Activated T-helper 1 cell treated with anti-CD3 and anti-CD28 coated beads, Interleukin-12 subunit alpha, Interleukin-12 subunit beta, Interleukin-2, Interleukin-4 antibody, amounts not matched to agents 30 ng/mL and 10 ng/mL and 1 ng/mL, durations not matched to agents 14 hours and 24 hours and 36 hours (primary cell): ENCODE data around the gene GCSAM. TPM values are rescaled to one million over a fixed set of nuclear protein-coding genes. Genes with fewer than 3 reads are reported as not detected.
A peak's percentile ranks its signal among the peaks of the same experiment; 100 is the strongest.

ENCODE experiments used
- DNase-seq: peaks from one replicate; pipeline ENCODE4 v3.0.0; 2021; ENCODE audit warnings: low spot score
- H3K27ac Mint-ChIP-seq: one replicate; pipeline ENCODE4 v1.8.0; 2021; ENCODE audit warnings: mild to moderate bottlenecking, mixed read lengths
- H3K27me3 Mint-ChIP-seq: one replicate; pipeline ENCODE4 v1.8.0; 2022; ENCODE audit warnings: mild to moderate bottlenecking, moderate library complexity, mixed read lengths; ENCODE audit not compliant: insufficient read depth
- H3K36me3 Mint-ChIP-seq: one replicate; pipeline ENCODE4 v1.8.0; 2021; ENCODE audit warnings: low read depth, mixed read lengths
- H3K4me1 Mint-ChIP-seq: one replicate; pipeline ENCODE4 v1.8.0; 2021; ENCODE audit warnings: low read depth, mixed read lengths
- H3K4me3 Mint-ChIP-seq: one replicate; pipeline ENCODE4 v1.8.0; 2021; ENCODE audit warnings: mild to moderate bottlenecking, moderate library complexity, mixed read lengths
- H3K9me3 Mint-ChIP-seq: one replicate; pipeline ENCODE4 v1.8.0; 2021; ENCODE audit warnings: mixed read lengths
- intact Hi-C: fragments of 100-400 bp; cut with micrococcal nuclease; formaldehyde crosslinking; loops from one replicate; pipeline ENCODE4 v1.15.1; 2024
- total RNA-seq: library from RNA; stranded (reverse); gene quantifications from 2 replicates; pipeline ENCODE4 v1.2.3, GENCODE V29; 2022

GCSAM gene
- total RNA-seq, result 2.8 and 3.5 TPM in 2 replicates

DNA sequence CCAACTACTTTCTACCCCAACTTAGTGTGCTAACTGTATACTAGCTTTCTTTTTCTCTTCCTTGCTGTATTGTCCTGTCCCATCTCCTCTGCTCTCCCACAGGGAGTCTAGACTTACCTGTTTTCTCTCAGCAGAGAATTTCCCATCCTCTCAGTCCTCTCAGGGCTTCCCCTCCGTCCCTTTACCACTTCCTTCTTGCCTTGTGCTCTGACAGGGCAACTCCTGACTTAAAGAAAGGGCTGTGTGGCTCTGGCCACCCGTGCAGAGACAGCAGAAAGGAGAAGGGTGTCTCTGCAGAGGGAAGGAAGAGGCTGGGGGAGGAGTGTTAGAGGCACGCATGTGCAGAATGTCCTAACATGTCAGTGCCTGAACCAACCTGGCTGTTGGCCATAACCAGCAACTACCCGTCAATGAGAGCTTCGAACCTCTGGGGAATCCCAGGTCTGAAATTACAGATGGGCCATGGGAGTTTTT is at the start of gene GCSAM:
Gene GCSAM, minus strand, starts transcription at position 274 of the 474 bp plus-strand sequence. Its CDS starts 128 bp downstream, at position 146.
- no peaks in the 10 kb centered on the region for H3K9me3 Mint-ChIP-seq
- peaks cover 9% of the 10 kb centered on the region for H3K36me3 Mint-ChIP-seq
- peaks cover 90% of the 10 kb centered on the region for H3K4me1 Mint-ChIP-seq
- intact Hi-C loops, result loop anchor here (1.0 to 10.0 kb wide), 4 partner anchors 10 to 1382 kb away; partner anchors contain the start of genes SLC35A5 and SPICE1
- no peaks in the 10 kb centered on the region for H3K27me3 Mint-ChIP-seq
- H3K4me3 Mint-ChIP-seq, result peak within 1 kb of the TSS; percentile 79
- peak within 1 kb of the TSS; percentile 89 for H3K27ac Mint-ChIP-seq
- DNase-seq, result peak; percentile 63

- intact Hi-C loops, result no loop called here
- no peak for DNase-seq
These were observed 42.6 kb upstream of the GCSAM start for GRCh38 chr3:112175646-112176045.

DNA sequence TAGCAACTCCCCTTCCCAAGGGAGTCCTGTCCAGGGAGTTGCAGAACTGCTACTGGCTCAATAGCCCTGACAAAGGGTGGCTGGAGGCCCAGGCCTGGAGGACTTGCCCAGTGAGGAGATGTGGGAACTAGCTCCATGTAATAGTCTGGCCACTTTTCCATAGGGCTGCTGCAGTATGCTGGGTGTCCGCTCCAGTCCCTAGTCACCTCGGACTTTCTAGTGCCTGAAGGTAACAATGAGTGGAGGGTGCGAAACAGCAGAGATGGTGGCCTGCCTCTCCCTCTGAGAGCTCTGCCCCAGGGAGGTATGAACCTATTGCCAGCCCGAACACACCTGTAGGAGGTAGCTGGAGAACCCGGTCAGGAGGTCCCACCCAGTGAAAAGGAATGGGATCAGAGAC is 42.0 kb upstream of the GCSAM start:
- Mint-ChIP-seq H3K9me3 (no peaks in the 10 kb centered on the region), H3K27me3 (peaks cover 2% of the 10 kb centered on the region), H3K27ac (no peak overlapping the region), H3K4me3 (no peak overlapping the region), H3K36me3 (no peaks in the 10 kb centered on the region), H3K4me1 (no peaks in the 10 kb centered on the region)
- intact Hi-C loops, result no loop called here
- no peak for DNase-seq

More at GRCh38 chr3:112175646-112176045, 42.6 kb upstream of the GCSAM start:
- no peak overlapping the region for H3K27ac Mint-ChIP-seq
- H3K4me3 Mint-ChIP-seq, result no peak overlapping the region
- peaks cover 2% of the 10 kb centered on the region for H3K27me3 Mint-ChIP-seq
- no peaks in the 10 kb centered on the region for H3K4me1 Mint-ChIP-seq
- no peaks in the 10 kb centered on the region for H3K36me3 Mint-ChIP-seq
- H3K9me3 Mint-ChIP-seq, result no peaks in the 10 kb centered on the region

- Mint-ChIP-seq H3K36me3 (no peaks in the 10 kb centered on the region), H3K27ac (no peak overlapping the region), H3K9me3 (peaks cover 2% of the 10 kb centered on the region), H3K4me1 (no peaks in the 10 kb centered on the region), H3K4me3 (no peak overlapping the region), H3K27me3 (peaks cover 2% of the 10 kb centered on the region)
- intact Hi-C loops, result no loop called here
- no peak for DNase-seq
These were observed 38.1 kb upstream of the GCSAM start for GRCh38 chr3:112171144-112171543.

GRCh38 chr3:112170046-112170445 is 37.0 kb upstream of the GCSAM start:
- intact Hi-C loops, result no loop called here
- Mint-ChIP-seq H3K27me3 (peaks cover 2% of the 10 kb centered on the region), H3K4me3 (no peak overlapping the region), H3K4me1 (no peaks in the 10 kb centered on the region), H3K9me3 (peaks cover 5% of the 10 kb centered on the region), H3K36me3 (no peaks in the 10 kb centered on the region), H3K27ac (no peak overlapping the region)
- DNase-seq, result no peak

GRCh38 chr3:112167758-112168157 is 34.7 kb upstream of the GCSAM start:
- Mint-ChIP-seq H3K27ac (no peak overlapping the region), H3K4me3 (no peak overlapping the region), H3K27me3 (peaks cover 2% of the 10 kb centered on the region), H3K4me1 (no peaks in the 10 kb centered on the region), H3K36me3 (no peaks in the 10 kb centered on the region), H3K9me3 (peaks cover 12% of the 10 kb centered on the region)
- intact Hi-C loops, result no loop called here
- no peak for DNase-seq

DNA sequence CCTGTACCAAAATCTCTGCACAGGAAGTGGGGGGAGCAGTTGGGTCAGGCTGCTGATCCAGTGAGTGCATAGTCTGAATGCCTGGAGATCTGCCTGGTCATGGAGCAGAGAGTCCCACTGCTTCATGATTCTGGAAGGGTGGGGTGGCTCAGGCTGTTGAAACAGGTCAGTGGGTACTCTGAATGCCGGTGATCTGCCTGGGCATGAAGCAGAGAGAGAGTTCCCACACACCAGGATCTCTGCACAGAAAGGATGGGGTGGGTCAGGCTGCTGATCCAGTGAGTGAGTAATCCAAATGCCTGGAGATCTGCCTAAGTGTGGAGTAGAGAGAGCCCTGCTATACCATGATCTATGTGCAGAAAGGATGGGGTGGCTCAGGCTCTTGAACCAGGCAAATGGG is 16.1 kb upstream of the GCSAM start:
- no peak for DNase-seq
- Mint-ChIP-seq H3K27me3 (no peaks in the 10 kb centered on the region), H3K9me3 (peaks cover 41% of the 10 kb centered on the region), H3K4me1 (no peaks in the 10 kb centered on the region), H3K27ac (no peak overlapping the region), H3K36me3 (peaks cover 12% of the 10 kb centered on the region), H3K4me3 (no peak overlapping the region)
- intact Hi-C loops, result no loop called here

GRCh38 chr3:112143689-112144088 is 10.6 kb upstream of the GCSAM start:
- Mint-ChIP-seq H3K27ac (peak overlapping the region; percentile 73), H3K4me3 (no peak overlapping the region), H3K4me1 (peaks cover 11% of the 10 kb centered on the region), H3K36me3 (peaks cover 16% of the 10 kb centered on the region), H3K27me3 (no peaks in the 10 kb centered on the region), H3K9me3 (peaks cover 43% of the 10 kb centered on the region)
- intact Hi-C loops, result loop anchor here (1.0 kb wide), 1 partner anchor 10 kb away; the partner anchor contains the start of gene GCSAM
- no peak for DNase-seq

GRCh38 chr3:112143251-112143650 is 10.2 kb upstream of the GCSAM start:
- intact Hi-C loops, result loop anchor here (1.0 kb wide), 1 partner anchor 10 kb away; the partner anchor contains the start of gene GCSAM
- Mint-ChIP-seq H3K27me3 (no peaks in the 10 kb centered on the region), H3K4me1 (peaks cover 11% of the 10 kb centered on the region), H3K36me3 (peaks cover 16% of the 10 kb centered on the region), H3K4me3 (no peak overlapping the region), H3K9me3 (peaks cover 43% of the 10 kb centered on the region), H3K27ac (peak overlapping the region; percentile 73)
- no peak for DNase-seq

- no peak overlapping the region for H3K27ac Mint-ChIP-seq
- DNase-seq, result no peak
- H3K9me3 Mint-ChIP-seq, result peaks cover 25% of the 10 kb centered on the region
- peaks cover 24% of the 10 kb centered on the region for H3K4me1 Mint-ChIP-seq
- no peaks in the 10 kb centered on the region for H3K27me3 Mint-ChIP-seq
- intact Hi-C loops, result no loop called here
- no peak overlapping the region for H3K4me3 Mint-ChIP-seq
- peaks cover 12% of the 10 kb centered on the region for H3K36me3 Mint-ChIP-seq
These were observed 8.2 kb upstream of the GCSAM start for GRCh38 chr3:112141293-112141692.

DNA sequence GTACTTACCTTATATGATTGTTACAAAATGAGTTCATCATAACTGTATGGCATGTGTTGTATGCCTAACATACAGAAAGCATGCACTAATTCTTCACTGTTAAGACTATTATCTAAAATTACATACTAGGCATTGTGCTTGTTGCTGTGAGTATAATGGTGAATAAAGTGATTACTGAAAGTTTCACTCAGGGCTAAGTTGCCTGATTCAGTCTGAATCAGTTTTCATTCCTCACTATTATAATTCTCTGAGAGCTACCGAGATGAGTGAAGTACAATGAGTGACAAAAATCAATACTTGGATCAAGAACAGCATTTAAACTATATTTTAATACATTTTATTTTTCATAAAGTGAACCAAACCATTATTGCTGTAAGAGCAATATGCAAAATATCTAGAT is 7.5 kb upstream of the GCSAM start:
- Mint-ChIP-seq H3K9me3 (peaks cover 20% of the 10 kb centered on the region), H3K4me1 (peaks cover 31% of the 10 kb centered on the region), H3K27ac (no peak overlapping the region), H3K36me3 (peaks cover 12% of the 10 kb centered on the region), H3K27me3 (no peaks in the 10 kb centered on the region), H3K4me3 (no peak overlapping the region)
- intact Hi-C loops, result no loop called here
- no peak for DNase-seq

- Mint-ChIP-seq H3K36me3 (peaks cover 5% of the 10 kb centered on the region), H3K4me3 (no peak overlapping the region), H3K4me1 (peaks cover 47% of the 10 kb centered on the region), H3K27ac (no peak overlapping the region), H3K9me3 (peaks cover 7% of the 10 kb centered on the region), H3K27me3 (no peaks in the 10 kb centered on the region)
- intact Hi-C loops, result loop anchor here (5.0 to 10.0 kb wide), 2 partner anchors 394 to 1376 kb away; partner anchors contain the start of gene SPICE1
- no peak for DNase-seq
These were observed 5.3 kb upstream of the GCSAM start for GRCh38 chr3:112138219-112138969.

- peaks cover under 1% of the 10 kb centered on the region for H3K9me3 Mint-ChIP-seq
- intact Hi-C loops, result loop anchor here (1.0 to 10.0 kb wide), 5 partner anchors 25 to 1377 kb away; partner anchors contain the start of gene SPICE1
- H3K4me1 Mint-ChIP-seq, result peaks cover 48% of the 10 kb centered on the region
- no peak overlapping the region for H3K27ac Mint-ChIP-seq
- H3K27me3 Mint-ChIP-seq, result no peaks in the 10 kb centered on the region
- DNase-seq, result no peak
- peaks cover 2% of the 10 kb centered on the region for H3K36me3 Mint-ChIP-seq
- no peak overlapping the region for H3K4me3 Mint-ChIP-seq
These were observed 4.7 kb upstream of the GCSAM start for GRCh38 chr3:112137781-112138180.
